ENCODE data around the gene MAGI1. TPM values are rescaled to one million over a fixed set of nuclear protein-coding genes. Genes with fewer than 3 reads are reported as not detected.

Gene MAGI1
- total and polyA plus RNA-seq, 12 donors, result 5.7 to 58.2 (median 37.7) TPM

DNA sequence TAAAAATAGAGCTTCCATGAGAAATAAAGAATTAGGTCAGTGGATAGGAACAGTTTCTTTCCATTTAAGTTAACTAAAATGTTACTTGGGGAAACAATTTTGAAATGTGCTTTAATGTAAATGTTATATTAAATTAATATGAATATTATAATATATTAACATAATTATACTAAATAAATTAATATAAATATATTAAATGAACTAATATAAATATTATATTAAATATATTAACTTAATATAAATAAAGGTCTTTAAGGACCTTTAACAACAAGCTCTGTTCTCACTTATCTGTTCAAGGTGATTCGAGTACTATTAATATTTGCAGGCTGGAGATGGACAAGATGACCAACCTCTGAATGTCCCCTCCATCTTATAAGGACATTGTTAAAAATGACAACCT lies 100.6 kb downstream of the MAGI1 start:
- peak overlapping the region in 8 of 10 donors; percentile 12 to 76 (median 52) for H3K27ac ChIP-seq
- ATAC-seq, result no peak
- intact Hi-C loops (cut with DNase I), result loop anchor here in 1 of 10 donors (5.0 kb wide), 1 partner anchor 99 kb away; the partner anchor contains the start of gene MAGI1
- no peak for TF ChIP-seq CTCF (IDR thresholded peaks at IDR 0.05)
- H3K9me3 ChIP-seq, result peaks cover 0 to 8% (median 2%) of the 10 kb centered on the region in 11 donors
- H3K4me1 ChIP-seq, result peaks cover 0 to 67% (median 49%) of the 10 kb centered on the region in 9 donors
- no peaks in the 10 kb centered on the region for H3K27me3 ChIP-seq
- no peak overlapping the region for H3K4me3 ChIP-seq
- WGBS, 2 donors, result 56 to 73% methylated on average over 1 of the region's 1 CpG
- DNase-seq, result no peak
- H3K36me3 ChIP-seq, result no peaks in the 10 kb centered on the region

- 49 to 61% methylated on average over 5 of the region's 5 CpGs for WGBS, 2 donors
- no peaks in the 10 kb centered on the region for H3K27me3 ChIP-seq
- intact Hi-C loops (cut with DNase I), result loop anchor here in 1 of 10 donors (5.0 kb wide), 1 partner anchor 100 kb away; the partner anchor contains the start of gene MAGI1
- H3K9me3 ChIP-seq, result peaks cover 0 to 17% (median 6%) of the 10 kb centered on the region in 11 donors
- DNase-seq (peak in 1 of 2 donors; percentile 43), ATAC-seq (peak; percentile 30 to 79 (median 68))
- no peaks in the 10 kb centered on the region for H3K36me3 ChIP-seq
- peak overlapping the region in 9 of 10 donors; percentile 12 to 76 (median 50) for H3K27ac ChIP-seq
- no peak overlapping the region for H3K4me3 ChIP-seq
- TF ChIP-seq CTCF (IDR thresholded peaks at IDR 0.05), result no peak
- H3K4me1 ChIP-seq, result peaks cover 0 to 63% (median 49%) of the 10 kb centered on the region in 9 donors
Measured at GRCh38 chr3:65936908-65937638, 101.6 kb downstream of the MAGI1 start.

DNA sequence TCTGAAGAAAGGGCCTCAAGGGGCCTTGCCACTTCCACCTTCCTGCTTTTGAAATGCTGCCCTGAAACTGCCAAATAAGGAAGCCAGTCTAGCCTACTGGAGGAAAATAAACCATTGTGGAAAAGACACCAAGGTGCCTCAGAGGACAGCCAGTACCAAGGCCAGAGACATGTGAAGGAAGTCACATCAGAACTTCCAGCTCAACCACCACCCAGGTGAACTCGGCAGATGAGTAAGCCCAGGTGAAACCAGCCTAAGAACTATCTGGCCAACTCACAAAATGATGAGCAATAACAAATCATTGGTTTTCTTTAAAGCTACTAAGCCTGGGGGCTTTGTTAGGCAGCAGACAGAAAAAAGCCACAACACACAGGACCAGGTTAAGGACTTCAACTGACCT lies 103.0 kb downstream of the MAGI1 start:
- intact Hi-C loops (cut with DNase I), result loop anchor here in 1 of 10 donors (5.0 kb wide), 1 partner anchor 102 kb away; the partner anchor contains the start of gene MAGI1
- no peaks in the 10 kb centered on the region for H3K27me3 ChIP-seq
- peaks cover 0 to 56% (median 44%) of the 10 kb centered on the region in 9 donors for H3K4me1 ChIP-seq
- DNase-seq (no peak), ATAC-seq (no peak)
- no peaks in the 10 kb centered on the region for H3K36me3 ChIP-seq
- WGBS, 2 donors, result 95 to 100% methylated on average over 1 of the region's 1 CpG
- peak overlapping the region in 4 of 10 donors; percentile 20 to 61 (median 48) for H3K27ac ChIP-seq
- no peak for TF ChIP-seq CTCF (IDR thresholded peaks at IDR 0.05)
- peaks cover 0 to 17% (median 6%) of the 10 kb centered on the region in 11 donors for H3K9me3 ChIP-seq
- H3K4me3 ChIP-seq, result no peak overlapping the region

DNA sequence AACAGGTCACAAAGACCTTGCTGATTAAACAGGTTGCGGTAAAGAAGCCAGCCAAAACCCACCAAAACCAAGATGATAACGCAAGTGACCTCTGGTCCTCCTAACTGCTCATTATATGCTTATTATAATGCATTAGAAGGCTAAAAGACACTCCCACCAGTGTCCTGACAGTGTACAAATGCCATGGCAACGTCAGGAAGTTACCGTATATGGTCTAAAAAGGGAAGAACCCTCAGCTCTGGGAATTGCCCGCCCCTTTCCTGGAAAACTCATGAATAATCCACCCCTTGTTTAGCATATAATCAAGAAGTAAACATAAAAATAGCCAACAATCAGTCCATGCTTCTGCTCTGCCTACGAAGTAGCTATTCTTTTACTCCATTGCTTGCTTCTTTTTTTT lies 108.1 kb downstream of the MAGI1 start:
- Histone ChIP-seq H3K9me3 (peaks cover 0 to 17% (median 6%) of the 10 kb centered on the region in 11 donors), H3K27me3 (no peaks in the 10 kb centered on the region), H3K4me1 (peaks cover 0 to 26% (median 8%) of the 10 kb centered on the region in 9 donors), H3K4me3 (no peak overlapping the region), H3K27ac (no peak overlapping the region), H3K36me3 (no peaks in the 10 kb centered on the region)
- DNase-seq (no peak), ATAC-seq (no peak)
- intact Hi-C loops (cut with DNase I), result no loop called here
- no peak for TF ChIP-seq CTCF (IDR thresholded peaks at IDR 0.05)
- WGBS, 2 donors, result 91 to 94% methylated on average over 6 of the region's 6 CpGs
